Activated CD4-positive, alpha-beta T cell treated with anti-CD3 and anti-CD28 coated beads for 1 hour (primary cell): ENCODE data around the gene RABGEF1.

Experiments used
- DNase-seq: peaks from one replicate; pipeline ENCODE4 v3.0.0-alpha.2; 2020

Gene RABGEF1

DNA sequence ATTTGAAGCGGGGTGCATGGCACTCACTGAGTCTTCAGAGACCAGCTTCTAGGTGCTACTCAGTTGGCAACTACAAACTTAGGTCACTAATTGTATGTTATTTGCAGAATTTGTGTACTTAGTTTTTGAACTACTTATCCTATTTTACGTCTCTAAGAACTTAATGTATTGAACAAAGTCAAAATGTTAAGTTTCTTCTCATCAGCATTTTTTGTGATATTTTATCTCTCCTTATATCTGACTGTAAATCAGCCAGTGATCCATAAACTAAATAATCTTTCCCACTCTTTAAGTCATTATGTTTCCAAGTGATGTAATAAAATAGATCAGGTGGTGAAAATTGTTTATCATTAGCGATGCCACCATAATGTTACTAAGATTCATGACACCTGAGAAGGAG is 120.2 kb downstream of the RABGEF1 start:
- DNase-seq, result no peak
